ENCODE measurements around the gene TMEM158. TPM values are rescaled to one million over a fixed set of nuclear protein-coding genes. Genes with fewer than 3 reads are reported as not detected.

Gene TMEM158
- polyA plus RNA-seq, 1 donor (not counting 4 experiments of a cell fraction or from before 2014, with no cell fraction given) = 2.0 TPM

- dilution Hi-C loops (cut with MboI; ENCODE audit: extremely low pct_ligation_motif_present, low sequenced_read_pairs) = no loop called here
- Histone ChIP-seq H3K9me3 (ENCODE audit: control insufficient read depth, low read depth, low read length) (no peaks in the 10 kb centered on the region), H3K27me3 (ENCODE audit: control insufficient read depth, extremely low read depth, insufficient read depth, low read length) (peaks cover 7% of the 10 kb centered on the region), H2AFZ (ENCODE audit: control insufficient read depth, low read length) (no peak overlapping the region), H3K9me1 (ENCODE audit: control insufficient read depth, extremely low read depth, insufficient read depth, low read length) (no peaks in the 10 kb centered on the region), H3K27ac (ENCODE audit: control insufficient read depth, insufficient read depth, low read length) (no peak overlapping the region), H3K79me2 (ENCODE audit: control insufficient read depth, insufficient read depth, low read length) (no peaks in the 10 kb centered on the region), H3K9ac (ENCODE audit: control insufficient read depth, extremely low read depth, insufficient read depth, low read length) (no peak overlapping the region), H4K20me1 (ENCODE audit: control insufficient read depth, extremely low read depth, insufficient read depth, low read length) (no peaks in the 10 kb centered on the region), H3K36me3 (ENCODE audit: control insufficient read depth in 2 of 2, extremely low read depth in 1 of 2, insufficient read depth in 2 of 2, low read length in 2 of 2) (no peaks in the 10 kb centered on the region), H3K4me1 (ENCODE audit: control insufficient read depth, extremely low read depth, insufficient read depth, low read length) (no peaks in the 10 kb centered on the region), H3K4me2 (ENCODE audit: control insufficient read depth, extremely low read depth, insufficient read depth, low read depth, low read length) (no peak overlapping the region), H3K4me3 (ENCODE audit: control insufficient read depth in 2 of 3, extremely low read depth in 1 of 3, insufficient read depth in 2 of 3, low read depth in 1 of 3, low read length in 3 of 3) (no peak overlapping the region)
- no peak for DNase-seq (ENCODE audit: low read depth, low spot score)
- no peak for FAIRE-seq
- no peak for TF ChIP-seq EZH2 (IDR thresholded peaks at IDR 0.05; ENCODE audit: low read length)
- no peak for TF ChIP-seq CTCF (optimal IDR thresholded peaks at IDR 0.05 in 1 of 3, IDR thresholded peaks at IDR 0.05 in 1 of 3, conservative IDR thresholded peaks at IDR 0.05 in 1 of 3; ENCODE audit: extremely low read depth in 1 of 3, insufficient read depth in 2 of 3, low read length in 3 of 3)
These were observed 14.2 kb upstream of the TMEM158 start for GRCh38 chr3:45240292-45240691.

GRCh38 chr3:45239254-45239653 is 13.2 kb upstream of the TMEM158 start:
- FAIRE-seq = no peak
- Histone ChIP-seq H3K4me1 (ENCODE audit: control insufficient read depth, extremely low read depth, insufficient read depth, low read length) (peaks cover 2% of the 10 kb centered on the region), H3K27ac (ENCODE audit: control insufficient read depth, insufficient read depth, low read length) (no peak overlapping the region), H3K36me3 (ENCODE audit: control insufficient read depth in 2 of 2, extremely low read depth in 1 of 2, insufficient read depth in 2 of 2, low read length in 2 of 2) (no peaks in the 10 kb centered on the region), H3K9me1 (ENCODE audit: control insufficient read depth, extremely low read depth, insufficient read depth, low read length) (no peaks in the 10 kb centered on the region), H3K79me2 (ENCODE audit: control insufficient read depth, insufficient read depth, low read length) (no peaks in the 10 kb centered on the region), H3K4me3 (ENCODE audit: control insufficient read depth in 2 of 3, extremely low read depth in 1 of 3, insufficient read depth in 2 of 3, low read depth in 1 of 3, low read length in 3 of 3) (no peak overlapping the region), H3K9ac (ENCODE audit: control insufficient read depth, extremely low read depth, insufficient read depth, low read length) (no peak overlapping the region), H4K20me1 (ENCODE audit: control insufficient read depth, extremely low read depth, insufficient read depth, low read length) (no peaks in the 10 kb centered on the region), H2AFZ (ENCODE audit: control insufficient read depth, low read length) (no peak overlapping the region), H3K9me3 (ENCODE audit: control insufficient read depth, low read depth, low read length) (no peaks in the 10 kb centered on the region), H3K4me2 (ENCODE audit: control insufficient read depth, extremely low read depth, insufficient read depth, low read depth, low read length) (no peak overlapping the region), H3K27me3 (ENCODE audit: control insufficient read depth, extremely low read depth, insufficient read depth, low read length) (peaks cover 7% of the 10 kb centered on the region)
- dilution Hi-C loops (cut with MboI; ENCODE audit: extremely low pct_ligation_motif_present, low sequenced_read_pairs) = no loop called here
- no peak for DNase-seq (ENCODE audit: low read depth, low spot score)
- TF ChIP-seq EZH2 (IDR thresholded peaks at IDR 0.05; ENCODE audit: low read length) (no peak), CTCF (optimal IDR thresholded peaks at IDR 0.05 in 1 of 3, IDR thresholded peaks at IDR 0.05 in 1 of 3, conservative IDR thresholded peaks at IDR 0.05 in 1 of 3; ENCODE audit: extremely low read depth in 1 of 3, insufficient read depth in 2 of 3, low read length in 3 of 3) (no peak)
